GM19043 (cell line): ENCODE data around the gene SP100.
"Not testable (repeated sequence)": the region's sequence is repeated elsewhere in the genome, so short reads cannot be mapped to it uniquely, and the experiment has no call there.

Experiments
- ATAC-seq: cut with Tn5 transposase; IDR thresholded peaks from one replicate; pipeline ENCODE4 v1.9.1; 2021; ENCODE audit warnings: low read depth; ENCODE audit not compliant: unreplicated experiment

The SP100 gene

GRCh38 chr2:230418341-230419016 is 2.5 kb downstream of the SP100 start:
- no peak for ATAC-seq

- ATAC-seq: no peak
Measured at GRCh38 chr2:230419181-230419580, 3.2 kb downstream of the SP100 start.

GRCh38 chr2:230422149-230422548 is 6.1 kb downstream of the SP100 start:
- no peak for ATAC-seq

GRCh38 chr2:230423851-230424458 is 8.0 kb downstream of the SP100 start:
- ATAC-seq: no peak

GRCh38 chr2:230425377-230425776 is 9.4 kb downstream of the SP100 start:
- no peak for ATAC-seq

GRCh38 chr2:230429513-230429912 is 13.5 kb downstream of the SP100 start:
- ATAC-seq: no peak

- ATAC-seq: no peak
Measured at GRCh38 chr2:230430957-230431910, 15.2 kb downstream of the SP100 start.

- no peak for ATAC-seq
Measured at GRCh38 chr2:230434677-230435324, 18.8 kb downstream of the SP100 start.

- no peak for ATAC-seq
Measured at GRCh38 chr2:230435431-230435830, 19.4 kb downstream of the SP100 start.

GRCh38 chr2:230439121-230439520 is 23.1 kb downstream of the SP100 start:
- ATAC-seq: not testable (repeated sequence)

GRCh38 chr2:230439590-230439989 is 23.6 kb downstream of the SP100 start:
- no peak for ATAC-seq

- peak; percentile 60 for ATAC-seq
Measured at GRCh38 chr2:230441227-230441897, 25.4 kb downstream of the SP100 start.

- no peak for ATAC-seq
Measured at GRCh38 chr2:230443541-230443940, 27.5 kb downstream of the SP100 start.

- no peak for ATAC-seq
Measured at GRCh38 chr2:230444832-230445231, 28.8 kb downstream of the SP100 start.

GRCh38 chr2:230447036-230447435 is 31.0 kb downstream of the SP100 start:
- no peak for ATAC-seq

- ATAC-seq: peak; percentile 77
Measured at GRCh38 chr2:230447455-230448451, 31.8 kb downstream of the SP100 start.

GRCh38 chr2:230449901-230450467 is 34.0 kb downstream of the SP100 start:
- ATAC-seq: no peak

- ATAC-seq: no peak
Measured at GRCh38 chr2:230453006-230453405, 37.0 kb downstream of the SP100 start.
